OCI-LY3 (cell line): ENCODE results near the gene TNRC18.

ENCODE experiments used
- H2AFZ ChIP-seq: fragments of 200-600, 300-600 bp; shearing (Covaris generic); 2 replicates; pipeline ENCODE4 v1.6.0; 2014; ENCODE audit warnings: antibody characterized with exemption, low read depth, low read length
- H3K27ac ChIP-seq: fragments of 200-600, 300-600 bp; sonication (generic); 2 replicates; pipeline ENCODE4 v1.5.1; 2014; ENCODE audit warnings: mild to moderate bottlenecking, low read length, moderate library complexity, mixed read lengths
- H3K27me3 ChIP-seq: fragments of 200-600, 300-600 bp; sonication (generic); 2 replicates; pipeline ENCODE4 v1.6.1; 2014; ENCODE audit warnings: low read depth, low read length, mixed read lengths
- H3K36me3 ChIP-seq: fragments of 200-600, 300-600 bp; sonication (generic); replicated peaks from 2 replicates; pipeline ENCODE3; 2014; ENCODE audit warnings: low read depth, low read length, mixed read lengths
- H3K4me1 ChIP-seq: fragments of 300-600, 200-600 bp; sonication (generic); 2 replicates; pipeline ENCODE4 v1.6.1; 2014; ENCODE audit warnings: low read length, mixed read lengths
- H3K4me2 ChIP-seq: fragments of 200-600, 300-600 bp; sonication (generic); 2 replicates; pipeline ENCODE4 v1.6.1; 2014; ENCODE audit warnings: low read length, mixed read lengths
- H3K4me3 ChIP-seq: fragments of 300-600, 200-600 bp; sonication (generic); 2 replicates; pipeline ENCODE4 v1.5.1; 2014; ENCODE audit warnings: antibody characterized with exemption, mild to moderate bottlenecking, low read length, moderate library complexity
- H3K79me2 ChIP-seq: fragments of 300-600, 200-600 bp; shearing (Covaris generic); 2 replicates; pipeline ENCODE4 v1.6.1; 2014; ENCODE audit warnings: mild to moderate bottlenecking, low read length, mixed read lengths
- H3K9ac ChIP-seq: fragments of 300-600, 200-600 bp; shearing (Covaris generic); 2 replicates; pipeline ENCODE4 v1.6.0; 2014; ENCODE audit warnings: mild to moderate bottlenecking, low read length, moderate library complexity
- H3K9me3 ChIP-seq: fragments of 200-600, 300-600 bp; shearing (Covaris generic); 2 replicates; pipeline ENCODE4 v1.6.1; 2014; ENCODE audit warnings: low read length, mixed read lengths; ENCODE audit not compliant: insufficient read depth
- H4K20me1 ChIP-seq: fragments of 200-600, 300-600 bp; sonication (generic); 2 replicates; pipeline ENCODE4 v1.6.1; 2016; ENCODE audit warnings: low read length, mixed read lengths; ENCODE audit not compliant: insufficient read depth
- CTCF ChIP-seq: fragments of 200-600, 300-600 bp; sonication (generic); IDR thresholded peaks from 2 replicates; pipeline ENCODE4 v1.5.1; 2014; ENCODE audit warnings: antibody characterized with exemption, low read length, low read depth
- EZH2phosphoT487 ChIP-seq: fragments of 200-600 bp; shearing (Covaris generic); IDR thresholded peaks from 2 replicates; pipeline ENCODE4 v1.6.1; 2018; ENCODE audit warnings: antibody characterized with exemption, mixed run types, low read depth

The TNRC18 gene

GRCh38 chr7:5345171-5345570 is 78.5 kb downstream of the TNRC18 start:
- no peak overlapping the region for H3K27ac ChIP-seq
- no peaks in the 10 kb centered on the region for H3K9me3 ChIP-seq
- no peaks in the 10 kb centered on the region for H3K27me3 ChIP-seq
- no peaks in the 10 kb centered on the region for H3K79me2 ChIP-seq
- H3K4me3 ChIP-seq = no peak overlapping the region
- no peak overlapping the region for H3K4me2 ChIP-seq
- H3K9ac ChIP-seq = no peak overlapping the region
- peaks cover 26% of the 10 kb centered on the region for H3K36me3 ChIP-seq
- peaks cover 2% of the 10 kb centered on the region; the same call in 1 of the 2 replicates for H3K4me1 ChIP-seq
- H2AFZ ChIP-seq = no peak overlapping the region
- TF ChIP-seq EZH2phosphoT487 = no peak
- no peak for TF ChIP-seq CTCF
- H4K20me1 ChIP-seq = no peaks in the 10 kb centered on the region

- H3K36me3 ChIP-seq = peaks cover 26% of the 10 kb centered on the region
- H3K79me2 ChIP-seq = no peaks in the 10 kb centered on the region
Measured at GRCh38 chr7:5344342-5344741, 79.3 kb downstream of the TNRC18 start.

GRCh38 chr7:5343884-5344283 is 79.8 kb downstream of the TNRC18 start:
- no peak for TF ChIP-seq CTCF
- no peak for TF ChIP-seq EZH2phosphoT487
- Histone ChIP-seq H3K27me3 (no peaks in the 10 kb centered on the region), H3K27ac (no peak overlapping the region), H3K36me3 (peaks cover 26% of the 10 kb centered on the region), H3K4me3 (no peak overlapping the region), H2AFZ (no peak overlapping the region), H3K4me1 (peaks cover 7% of the 10 kb centered on the region; the same call in 1 of the 2 replicates), H4K20me1 (no peaks in the 10 kb centered on the region), H3K9ac (no peak overlapping the region), H3K4me2 (no peak overlapping the region), H3K79me2 (no peaks in the 10 kb centered on the region), H3K9me3 (no peaks in the 10 kb centered on the region)

More at GRCh38 chr7:5344342-5344741, 79.3 kb downstream of the TNRC18 start:
- no peaks in the 10 kb centered on the region for H4K20me1 ChIP-seq
- H3K4me3 ChIP-seq = no peak overlapping the region
- no peaks in the 10 kb centered on the region for H3K27me3 ChIP-seq
- H2AFZ ChIP-seq = no peak overlapping the region
- peaks cover 7% of the 10 kb centered on the region; the same call in 1 of the 2 replicates for H3K4me1 ChIP-seq
- H3K4me2 ChIP-seq = no peak overlapping the region
- no peak overlapping the region for H3K9ac ChIP-seq
- no peak overlapping the region for H3K27ac ChIP-seq
- H3K9me3 ChIP-seq = no peaks in the 10 kb centered on the region
- TF ChIP-seq CTCF (no peak), EZH2phosphoT487 (no peak)

- no peak overlapping the region for H2AFZ ChIP-seq
- TF ChIP-seq CTCF (no peak), EZH2phosphoT487 (no peak)
- H3K9ac ChIP-seq = no peak overlapping the region
- H3K36me3 ChIP-seq = peaks cover 26% of the 10 kb centered on the region
- no peaks in the 10 kb centered on the region for H3K79me2 ChIP-seq
- H3K27ac ChIP-seq = no peak overlapping the region
- peaks cover 7% of the 10 kb centered on the region; the same call in 1 of the 2 replicates for H3K4me1 ChIP-seq
- H4K20me1 ChIP-seq = no peaks in the 10 kb centered on the region
- no peak overlapping the region for H3K4me3 ChIP-seq
- H3K4me2 ChIP-seq = no peak overlapping the region
- no peaks in the 10 kb centered on the region for H3K27me3 ChIP-seq
- no peaks in the 10 kb centered on the region for H3K9me3 ChIP-seq
Measured at GRCh38 chr7:5342631-5343030, 81.0 kb downstream of the TNRC18 start.
